Measurements from ENCODE around the gene LRRN2. TPM values are rescaled to one million over a fixed set of nuclear protein-coding genes. Genes with fewer than 3 reads are reported as not detected.

Gene LRRN2
- polyA plus RNA-seq, 1 of the 3 experiments (the other 2 are of a cell fraction): not detected

GRCh38 chr1:204713541-204713940 lies 28.0 kb upstream of the LRRN2 start:
- TF ChIP-seq MAX (IDR thresholded peaks at IDR 0.05; ENCODE audit: low read depth) (no peak), RFX5 (IDR thresholded peaks at IDR 0.05; ENCODE audit: low read length) (no peak), CHD2 (IDR thresholded peaks at IDR 0.05; ENCODE audit: low read length, partially characterized antibody) (no peak), NRF1 (IDR thresholded peaks at IDR 0.05; ENCODE audit: low read depth, low read length) (no peak), NFIC (IDR thresholded peaks at IDR 0.05; ENCODE audit: borderline replicate concordance) (no peak), MXI1 (IDR thresholded peaks at IDR 0.05; ENCODE audit: low read depth, low read length) (no peak), GATA2 (CRISPR knock-in tag; IDR thresholded peaks at IDR 0.05) (no peak), FOXJ3 (CRISPR knock-in tag; IDR thresholded peaks at IDR 0.05) (no peak), JUND (IDR thresholded peaks at IDR 0.05) (no peak), MEF2A (IDR thresholded peaks at IDR 0.05; ENCODE audit: borderline replicate concordance, low read depth) (no peak), USF1 (IDR thresholded peaks at IDR 0.05; ENCODE audit: borderline replicate concordance, low read depth) (no peak), POLR2AphosphoS5 (IDR thresholded peaks at IDR 0.05; ENCODE audit: low read depth, low read length) (no peak), FOSL2 (IDR thresholded peaks at IDR 0.05; ENCODE audit: borderline replicate concordance, low read depth) (no peak)
- no peak overlapping the region for H3K9ac ChIP-seq
- H3K4me1 ChIP-seq (ENCODE audit: control insufficient read depth in 1 of 2, insufficient read depth in 2 of 2, low read depth in 1 of 2, low read length in 1 of 2): peaks cover 0 to 11% of the 10 kb centered on the region in 2 experiments; a peak in 1 of 4 replicates
- WGBS (ENCODE audit: low lambda C conversion rate): 53% methylated on average over 5 of the region's 5 CpGs
- peaks cover 17% of the 10 kb centered on the region; the same call in 1 of the 2 replicates for H3K27me3 ChIP-seq (ENCODE audit: insufficient read depth)
- H3K4me3 ChIP-seq (ENCODE audit: low read depth in 2 of 2, low read length in 1 of 2): no peak overlapping the region
- H2AFZ ChIP-seq (ENCODE audit: low read depth): no peak overlapping the region
- H3K79me2 ChIP-seq (ENCODE audit: insufficient read depth): no peaks in the 10 kb centered on the region
- no peaks in the 10 kb centered on the region for H3K9me2 ChIP-seq
- no peaks in the 10 kb centered on the region for H3K36me3 ChIP-seq (replicated peaks in 1 of 2; ENCODE audit: control insufficient read depth in 1 of 2, insufficient read depth in 2 of 2, low read length in 1 of 2)
- H3K9me3 ChIP-seq: no peaks in the 10 kb centered on the region
- CTCF ChIA-PET: interaction anchor here (2.0 to 4.8 kb wide), 2 partner anchors 50 to 79 kb away, joined by 6 to 15 read pairs; no protein-coding TSS in a partner anchor
- H3K4me2 ChIP-seq: no peak overlapping the region
- H3F3A ChIP-seq (replicated peaks; ENCODE audit: insufficient read depth): no peaks in the 10 kb centered on the region
- H4K20me1 ChIP-seq (ENCODE audit: insufficient read depth): no peaks in the 10 kb centered on the region
- DNase-seq: no peak
- no peak overlapping the region for H3K27ac ChIP-seq (ENCODE audit: low read depth in 2 of 2, low read length in 1 of 2)
- POLR2A ChIA-PET: no interaction called here

- DNase-seq: no peak
- H3K9ac ChIP-seq: no peak overlapping the region
- no peak overlapping the region for H3K4me3 ChIP-seq (ENCODE audit: low read depth in 2 of 2, low read length in 1 of 2)
- no peak overlapping the region for H3K27ac ChIP-seq (ENCODE audit: low read depth in 2 of 2, low read length in 1 of 2)
- no peak overlapping the region for H2AFZ ChIP-seq (ENCODE audit: low read depth)
- peaks cover 17% of the 10 kb centered on the region; the same call in 1 of the 2 replicates for H3K27me3 ChIP-seq (ENCODE audit: insufficient read depth)
- no peaks in the 10 kb centered on the region for H4K20me1 ChIP-seq (ENCODE audit: insufficient read depth)
- H3K9me2 ChIP-seq: no peaks in the 10 kb centered on the region
- H3F3A ChIP-seq (replicated peaks; ENCODE audit: insufficient read depth): no peaks in the 10 kb centered on the region
- H3K9me3 ChIP-seq: no peaks in the 10 kb centered on the region
- H3K79me2 ChIP-seq (ENCODE audit: insufficient read depth): no peaks in the 10 kb centered on the region
- no peak overlapping the region for H3K4me2 ChIP-seq
- no peaks in the 10 kb centered on the region for H3K36me3 ChIP-seq (replicated peaks in 1 of 2; ENCODE audit: control insufficient read depth in 1 of 2, insufficient read depth in 2 of 2, low read length in 1 of 2)
- ChIA-PET CTCF (interaction anchor here (1.2 to 4.8 kb wide), 7 partner anchors 12 to 138 kb away, joined by 4 to 15 read pairs (median 6); no protein-coding TSS in a partner anchor), POLR2A (no interaction called here)
- WGBS (ENCODE audit: low lambda C conversion rate): 57% methylated on average over 4 of the region's 4 CpGs
- peaks cover 0 to 11% of the 10 kb centered on the region in 2 experiments; a peak in 1 of 4 replicates for H3K4me1 ChIP-seq (ENCODE audit: control insufficient read depth in 1 of 2, insufficient read depth in 2 of 2, low read depth in 1 of 2, low read length in 1 of 2)
- TF ChIP-seq NRF1 (IDR thresholded peaks at IDR 0.05; ENCODE audit: low read depth, low read length): no peak
- no peak for TF ChIP-seq SIN3A (IDR thresholded peaks at IDR 0.05; ENCODE audit: borderline replicate concordance, low read depth, low read length)
- TF ChIP-seq GATA2 (CRISPR knock-in tag; IDR thresholded peaks at IDR 0.05): no peak
- TF ChIP-seq MAX (IDR thresholded peaks at IDR 0.05; ENCODE audit: low read depth): no peak
- no peak for TF ChIP-seq POLR2AphosphoS5 (IDR thresholded peaks at IDR 0.05; ENCODE audit: low read depth, low read length)
- TF ChIP-seq FOXJ3 (CRISPR knock-in tag; IDR thresholded peaks at IDR 0.05): no peak
- no peak for TF ChIP-seq PBX3 (IDR thresholded peaks at IDR 0.05)
- TF ChIP-seq REST (IDR thresholded peaks at IDR 0.05; ENCODE audit: low read depth, low read length): no peak
- TF ChIP-seq NFIC (IDR thresholded peaks at IDR 0.05; ENCODE audit: borderline replicate concordance): no peak
- no peak for TF ChIP-seq USF2 (IDR thresholded peaks at IDR 0.05; ENCODE audit: borderline replicate concordance, low read depth, low read length)
- no peak for TF ChIP-seq GABPA (IDR thresholded peaks at IDR 0.05; ENCODE audit: low read depth)
- no peak for TF ChIP-seq MEF2A (IDR thresholded peaks at IDR 0.05; ENCODE audit: borderline replicate concordance, low read depth)
- no peak for TF ChIP-seq CHD2 (IDR thresholded peaks at IDR 0.05; ENCODE audit: low read length, partially characterized antibody)
- TF ChIP-seq TEAD4 (IDR thresholded peaks at IDR 0.05; ENCODE audit: borderline replicate concordance, insufficient read depth): no peak
Observed at GRCh38 chr1:204712708-204713430, 27.3 kb upstream of the LRRN2 start.
